Neural progenitor cell (in vitro differentiated cells): ENCODE results near the gene TEP1. TPM values are rescaled to one million over a fixed set of nuclear protein-coding genes. Genes with fewer than 3 reads are reported as not detected.

Experiments used
- DNase-seq: peaks from one replicate; pipeline ENCODE4 v3.0.0-alpha.2; 2016; ENCODE audit warnings: low spot score
- H2AFZ ChIP-seq: fragments of 200-600 bp; sonication (generic); replicated peaks from 2 replicates; pipeline ENCODE4 v1.6.1; 2016; ENCODE audit warnings: antibody characterized with exemption
- H3F3A ChIP-seq: fragments of 200-600 bp; sonication (generic); 2 replicates; pipeline ENCODE4 v1.6.1; 2016; ENCODE audit warnings: antibody characterized with exemption, low read depth
- H3K27ac ChIP-seq: fragments of 200-600 bp; sonication (generic); 2 replicates; pipeline ENCODE4 v1.5.1; 2016; ENCODE audit warnings: mild to moderate bottlenecking
- H3K27me3 ChIP-seq: fragments of 200-600 bp; sonication (generic); 2 replicates; pipeline ENCODE4 v1.6.1; 2016; ENCODE audit warnings: mild to moderate bottlenecking, moderate library complexity
- H3K36me3 ChIP-seq: fragments of 200-600 bp; sonication (generic); 2 replicates; pipeline ENCODE4 v1.5.1; 2016
- H3K4me1 ChIP-seq: fragments of 200-600 bp; sonication (generic); 2 replicates; pipeline ENCODE4 v1.6.1; 2016; ENCODE audit warnings: mixed run types
- H3K4me2 ChIP-seq: fragments of 200-600 bp; sonication (generic); 2 replicates; pipeline ENCODE4 v1.6.1; 2016
- H3K4me3 ChIP-seq: fragments of 200-600 bp; sonication (generic); 2 replicates; pipeline ENCODE4 v1.5.1; 2016
- H3K79me2 ChIP-seq: fragments of 200-600 bp; sonication (generic); 2 replicates; pipeline ENCODE4 v1.6.1; 2016; ENCODE audit warnings: low read depth
- H3K9ac ChIP-seq: fragments of 200-600 bp; sonication (generic); 2 replicates; pipeline ENCODE4 v1.6.1; 2016
- H3K9me3 ChIP-seq: fragments of 200-600 bp; sonication (generic); 2 replicates; pipeline ENCODE4 v1.5.1; 2016; ENCODE audit warnings: low read depth
- H4K20me1 ChIP-seq: fragments of 200-600 bp; sonication (generic); 2 replicates; pipeline ENCODE4 v1.6.1; 2016; ENCODE audit warnings: low read depth
- H3K27ac Mint-ChIP-seq: 3 replicates; pipeline ENCODE4 v1.8.0; 2021; ENCODE audit warnings: mixed read lengths
- H3K27me3 Mint-ChIP-seq: 2 replicates; pipeline ENCODE4 v1.8.0; 2022; ENCODE audit warnings: low read depth, mild to moderate bottlenecking, inconsistent platforms, moderate library complexity, mixed read lengths; ENCODE audit not compliant: insufficient read depth
- H3K36me3 Mint-ChIP-seq: 3 replicates; pipeline ENCODE4 v1.8.0; 2021; ENCODE audit warnings: mixed read lengths
- H3K4me1 Mint-ChIP-seq: 3 replicates; pipeline ENCODE4 v1.8.0; 2021; ENCODE audit warnings: mixed read lengths
- H3K4me3 Mint-ChIP-seq: 3 replicates; pipeline ENCODE4 v1.8.0; 2021; ENCODE audit warnings: mild to moderate bottlenecking, moderate library complexity, mixed read lengths
- H3K9me3 Mint-ChIP-seq: 3 replicates; pipeline ENCODE4 v1.8.0; 2020; ENCODE audit warnings: mixed read lengths
- CTCF ChIP-seq: fragments of 200-600 bp; sonication (generic); IDR thresholded peaks from 2 replicates; pipeline ENCODE4 v1.5.1; 2017; ENCODE audit warnings: antibody characterized with exemption, mild to moderate bottlenecking
- EZH2 ChIP-seq: fragments of 200-600 bp; sonication (generic); IDR thresholded peaks from 2 replicates; pipeline ENCODE4 v1.6.1; 2017; ENCODE audit warnings: antibody characterized with exemption, mild to moderate bottlenecking, moderate library complexity
- EZH2phosphoT487 ChIP-seq: fragments of 200-600 bp; sonication (generic); IDR thresholded peaks from 2 replicates; pipeline ENCODE4 v1.6.1; 2017; ENCODE audit warnings: antibody characterized with exemption
- total RNA-seq: library from RNA; depleted of rRNA; stranded (reverse); fragments of >200 nt; gene quantifications from 2 replicates; pipeline ENCODE4 v1.2.3, GENCODE V29; 2015; ENCODE audit warnings: low replicate concordance

The TEP1 gene
- total RNA-seq, 1 donor from 2014 or later: 19.8 TPM

GRCh38 chr14:20391505-20391904 lies 21.8 kb downstream of the TEP1 start:
- TF ChIP-seq CTCF (no peak), EZH2phosphoT487 (no peak), EZH2 (no peak)
- Histone ChIP-seq H3K36me3 (no peaks in the 10 kb centered on the region), H3K79me2 (no peaks in the 10 kb centered on the region), H3K4me1 (peaks cover 8% of the 10 kb centered on the region), H3K4me3 (no peak overlapping the region), H4K20me1 (no peaks in the 10 kb centered on the region), H3K4me2 (no peak overlapping the region), H3K27me3 (no peaks in the 10 kb centered on the region), H3K9me3 (no peaks in the 10 kb centered on the region), H3K9ac (no peak overlapping the region), H3K27ac (no peak overlapping the region), H2AFZ (no peak overlapping the region), H3F3A (peaks cover 9% of the 10 kb centered on the region)
- Mint-ChIP-seq H3K27ac (no peak overlapping the region), H3K9me3 (no peaks in the 10 kb centered on the region), H3K36me3 (peaks cover 17% of the 10 kb centered on the region), H3K27me3 (no peaks in the 10 kb centered on the region), H3K4me1 (peaks cover 8% of the 10 kb centered on the region), H3K4me3 (no peak overlapping the region)
- no peak for DNase-seq

DNA sequence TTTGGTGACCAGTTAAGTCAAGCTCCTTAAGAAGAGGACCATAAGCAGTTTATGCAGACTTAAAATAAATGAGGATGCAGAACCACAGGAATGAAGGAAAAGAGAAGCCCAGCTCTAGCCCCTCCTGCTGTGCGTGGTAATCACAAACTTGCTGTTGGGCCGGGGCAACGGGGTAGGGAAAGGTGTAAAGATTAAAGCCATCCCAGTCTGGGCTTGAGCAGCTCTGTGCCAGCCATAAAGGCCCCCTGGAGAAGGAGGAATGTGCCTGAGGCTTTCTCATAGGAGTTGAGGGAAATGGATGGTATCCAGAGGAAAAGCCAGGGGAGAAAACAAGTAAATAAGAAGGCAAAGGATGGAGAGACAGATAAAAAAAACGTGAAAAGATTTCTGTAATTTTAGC lies 25.1 kb downstream of the TEP1 start:
- H3K27me3 ChIP-seq: no peaks in the 10 kb centered on the region
- H3K9me3 Mint-ChIP-seq: no peaks in the 10 kb centered on the region
- peaks cover 3% of the 10 kb centered on the region for H3K27me3 Mint-ChIP-seq
- no peak overlapping the region for H3K9ac ChIP-seq
- TF ChIP-seq EZH2 (no peak), EZH2phosphoT487 (no peak), CTCF (no peak)
- peaks cover 16% of the 10 kb centered on the region for H3K36me3 Mint-ChIP-seq
- no peaks in the 10 kb centered on the region for H4K20me1 ChIP-seq
- H3K27ac Mint-ChIP-seq: no peak overlapping the region
- no peaks in the 10 kb centered on the region for H3K79me2 ChIP-seq
- no peaks in the 10 kb centered on the region for H3K36me3 ChIP-seq
- peaks cover 9% of the 10 kb centered on the region for H3F3A ChIP-seq
- peaks cover 8% of the 10 kb centered on the region for H3K4me1 ChIP-seq
- no peaks in the 10 kb centered on the region for H3K9me3 ChIP-seq
- DNase-seq: peak; percentile 41
- H3K4me1 Mint-ChIP-seq: peaks cover 8% of the 10 kb centered on the region
- H2AFZ ChIP-seq: no peak overlapping the region
- no peak overlapping the region for H3K4me3 ChIP-seq
- H3K4me3 Mint-ChIP-seq: peak overlapping the region; percentile 12
- no peak overlapping the region for H3K4me2 ChIP-seq
- peak overlapping the region; percentile 27 for H3K27ac ChIP-seq

- Histone ChIP-seq H3K27me3 (no peaks in the 10 kb centered on the region), H3K9me3 (no peaks in the 10 kb centered on the region), H3K4me1 (peaks cover 8% of the 10 kb centered on the region), H2AFZ (no peak overlapping the region), H3K27ac (no peak overlapping the region), H3K36me3 (no peaks in the 10 kb centered on the region), H4K20me1 (no peaks in the 10 kb centered on the region), H3K4me2 (no peak overlapping the region), H3F3A (peaks cover 9% of the 10 kb centered on the region), H3K9ac (no peak overlapping the region), H3K4me3 (no peak overlapping the region), H3K79me2 (no peaks in the 10 kb centered on the region)
- Mint-ChIP-seq H3K9me3 (no peaks in the 10 kb centered on the region), H3K4me3 (no peak overlapping the region), H3K27me3 (peaks cover 3% of the 10 kb centered on the region), H3K27ac (no peak overlapping the region), H3K36me3 (peaks cover 16% of the 10 kb centered on the region), H3K4me1 (peaks cover 8% of the 10 kb centered on the region)
- DNase-seq: no peak
- TF ChIP-seq CTCF (no peak), EZH2phosphoT487 (no peak), EZH2 (no peak)
Measured at GRCh38 chr14:20387576-20387975, 25.7 kb downstream of the TEP1 start.
